ENCODE results near the gene SSH2.
"Not testable (repeated sequence)": the region's sequence is repeated elsewhere in the genome, so short reads cannot be mapped to it uniquely, and the experiment has no call there.

SSH2 gene

GRCh38 chr17:29677221-29677791 lies 252.7 kb downstream of the SSH2 start:
- no peak for DNase-seq (ENCODE audit: extremely low read depth in 1 of 2, low read depth in 1 of 2)

GRCh38 chr17:29675961-29676360 lies 254.1 kb downstream of the SSH2 start:
- not testable (repeated sequence) for DNase-seq (ENCODE audit: extremely low read depth in 1 of 2, low read depth in 1 of 2)

- no peak for DNase-seq (ENCODE audit: extremely low read depth in 1 of 2, low read depth in 1 of 2)
Measured at GRCh38 chr17:29674281-29674680, 255.7 kb downstream of the SSH2 start.

- no peak for DNase-seq (ENCODE audit: extremely low read depth in 1 of 2, low read depth in 1 of 2)
Measured at GRCh38 chr17:29671661-29672060, 258.4 kb downstream of the SSH2 start.

- DNase-seq (ENCODE audit: extremely low read depth in 1 of 2, low read depth in 1 of 2): no peak
Measured at GRCh38 chr17:29669266-29669665, 260.8 kb downstream of the SSH2 start.

- no peak for DNase-seq (ENCODE audit: extremely low read depth in 1 of 2, low read depth in 1 of 2)
Measured at GRCh38 chr17:29667969-29668368, 262.1 kb downstream of the SSH2 start.

- no peak for DNase-seq (ENCODE audit: extremely low read depth in 1 of 2, low read depth in 1 of 2)
Measured at GRCh38 chr17:29665481-29665810, 264.6 kb downstream of the SSH2 start.

- no peak for DNase-seq (ENCODE audit: extremely low read depth in 1 of 2, low read depth in 1 of 2)
Measured at GRCh38 chr17:29664743-29665480, 265.1 kb downstream of the SSH2 start.

- no peak for DNase-seq (ENCODE audit: extremely low read depth in 1 of 2, low read depth in 1 of 2)
Measured at GRCh38 chr17:29663155-29663554, 266.9 kb downstream of the SSH2 start.

- no peak for DNase-seq (ENCODE audit: extremely low read depth in 1 of 2, low read depth in 1 of 2)
Measured at GRCh38 chr17:29661213-29661612, 268.8 kb downstream of the SSH2 start.

- DNase-seq (ENCODE audit: extremely low read depth in 1 of 2, low read depth in 1 of 2): no peak
Measured at GRCh38 chr17:29659155-29659554, 270.9 kb downstream of the SSH2 start.

GRCh38 chr17:29655323-29655722 lies 274.7 kb downstream of the SSH2 start:
- DNase-seq (ENCODE audit: extremely low read depth in 1 of 2, low read depth in 1 of 2): no peak

- DNase-seq (ENCODE audit: extremely low read depth in 1 of 2, low read depth in 1 of 2): no peak
Measured at GRCh38 chr17:29653995-29654714, 275.9 kb downstream of the SSH2 start.

GRCh38 chr17:29652976-29653375 lies 277.1 kb downstream of the SSH2 start:
- DNase-seq (ENCODE audit: extremely low read depth in 1 of 2, low read depth in 1 of 2): no peak

GRCh38 chr17:29651913-29652312 lies 278.1 kb downstream of the SSH2 start:
- DNase-seq (ENCODE audit: extremely low read depth in 1 of 2, low read depth in 1 of 2): not testable (repeated sequence)

- no peak for DNase-seq (ENCODE audit: extremely low read depth in 1 of 2, low read depth in 1 of 2)
Measured at GRCh38 chr17:29650396-29650795, 279.6 kb downstream of the SSH2 start.

- no peak for DNase-seq (ENCODE audit: extremely low read depth in 1 of 2, low read depth in 1 of 2)
Measured at GRCh38 chr17:29649359-29649758, 280.7 kb downstream of the SSH2 start.

GRCh38 chr17:29648005-29648404 lies 282.0 kb downstream of the SSH2 start:
- no peak for DNase-seq (ENCODE audit: extremely low read depth in 1 of 2, low read depth in 1 of 2)

GRCh38 chr17:29645515-29646051 lies 284.4 kb downstream of the SSH2 start:
- DNase-seq (ENCODE audit: extremely low read depth in 1 of 2, low read depth in 1 of 2): no peak

- no peak for DNase-seq (ENCODE audit: extremely low read depth in 1 of 2, low read depth in 1 of 2)
Measured at GRCh38 chr17:29643817-29644160, 286.2 kb downstream of the SSH2 start.

- DNase-seq (ENCODE audit: extremely low read depth in 1 of 2, low read depth in 1 of 2): no peak
Measured at GRCh38 chr17:29642171-29642611, 287.8 kb downstream of the SSH2 start.
